GM23338 (cell line): ENCODE data around the gene KLF2.

Experiments used
- EZH2 ChIP-seq: fragments of 200-600 bp; sonication (generic); IDR thresholded peaks from one replicate; pipeline ENCODE4 v1.8.0; 2017; ENCODE audit warnings: antibody characterized with exemption, mild to moderate bottlenecking, low read depth; ENCODE audit not compliant: unreplicated experiment
- EZH2phosphoT487 ChIP-seq: fragments of 200-600 bp; sonication (generic); IDR thresholded peaks from one replicate; pipeline ENCODE4 v1.8.1; 2018; ENCODE audit warnings: antibody characterized with exemption; ENCODE audit not compliant: unreplicated experiment
- POLR2AphosphoS5 ChIP-seq: IDR thresholded peaks from 2 replicates; pipeline ENCODE4 v1.6.1; 2016; ENCODE audit warnings: antibody characterized with exemption, low read depth
- TF ChIP-seq, protein P1 (sequence below), 2 experiments: fragments of 200-600 bp in 1 of 2; sonication (generic) in 1 of 2; conservative IDR thresholded peaks; 2 replicates each; pipeline versions ENCODE4 v1.5.1 to v1.6.1; 2016 to 2017; ENCODE audit warnings: antibody characterized with exemption in 2 of 2, low read depth in 2 of 2, mild to moderate bottlenecking in 2 of 2, moderate library complexity in 1 of 2

- TF ChIP-seq, protein P1, sequence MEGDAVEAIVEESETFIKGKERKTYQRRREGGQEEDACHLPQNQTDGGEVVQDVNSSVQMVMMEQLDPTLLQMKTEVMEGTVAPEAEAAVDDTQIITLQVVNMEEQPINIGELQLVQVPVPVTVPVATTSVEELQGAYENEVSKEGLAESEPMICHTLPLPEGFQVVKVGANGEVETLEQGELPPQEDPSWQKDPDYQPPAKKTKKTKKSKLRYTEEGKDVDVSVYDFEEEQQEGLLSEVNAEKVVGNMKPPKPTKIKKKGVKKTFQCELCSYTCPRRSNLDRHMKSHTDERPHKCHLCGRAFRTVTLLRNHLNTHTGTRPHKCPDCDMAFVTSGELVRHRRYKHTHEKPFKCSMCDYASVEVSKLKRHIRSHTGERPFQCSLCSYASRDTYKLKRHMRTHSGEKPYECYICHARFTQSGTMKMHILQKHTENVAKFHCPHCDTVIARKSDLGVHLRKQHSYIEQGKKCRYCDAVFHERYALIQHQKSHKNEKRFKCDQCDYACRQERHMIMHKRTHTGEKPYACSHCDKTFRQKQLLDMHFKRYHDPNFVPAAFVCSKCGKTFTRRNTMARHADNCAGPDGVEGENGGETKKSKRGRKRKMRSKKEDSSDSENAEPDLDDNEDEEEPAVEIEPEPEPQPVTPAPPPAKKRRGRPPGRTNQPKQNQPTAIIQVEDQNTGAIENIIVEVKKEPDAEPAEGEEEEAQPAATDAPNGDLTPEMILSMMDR (conservative IDR thresholded peaks at IDR 0.05; ENCODE audit: low read depth in 2 of 2), result no peak
- no peak for TF ChIP-seq POLR2AphosphoS5
- no peak for TF ChIP-seq EZH2
- TF ChIP-seq EZH2phosphoT487, result no peak
These were observed 15.0 kb upstream of the KLF2 start for GRCh38 chr19:16309643-16310042.
